ENCODE data around the gene WTAP. TPM values are rescaled to one million over a fixed set of nuclear protein-coding genes. Genes with fewer than 3 reads are reported as not detected.
"Not testable (repeated sequence)": the region's sequence is repeated elsewhere in the genome, so short reads cannot be mapped to it uniquely, and the experiment has no call there.

The WTAP gene
- total RNA-seq, 5 donors from 2014 or later (not counting 1 experiment from before 2014, with no cell fraction given) = 119 to 177 (median 126) TPM

DNA sequence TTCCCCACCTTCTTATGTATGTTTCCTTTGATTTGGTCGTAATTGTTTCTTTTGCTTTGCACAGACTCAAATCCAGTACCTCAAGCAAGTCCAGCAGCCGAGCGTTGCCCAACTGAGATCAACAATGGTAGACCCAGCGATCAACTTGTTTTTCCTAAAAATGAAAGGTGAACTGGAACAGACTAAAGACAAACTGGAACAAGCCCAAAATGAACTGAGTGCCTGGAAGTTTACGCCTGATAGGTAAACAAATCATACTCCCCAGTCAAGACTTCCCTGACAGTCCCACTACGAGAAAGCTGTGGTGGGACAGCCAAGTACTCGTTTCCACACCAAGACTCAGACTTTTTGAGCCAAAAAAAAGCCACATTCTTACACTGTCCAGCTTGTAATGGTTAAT is 20.8 kb downstream of the WTAP start:
- WGBS (ENCODE audit: insufficient coverage) = no CpG with 5 or more reads among the region's 7 CpGs
- H3K27me3 Mint-ChIP-seq; DNase-seq; ATAC-seq (replicated peaks in 1 of 4); POLR2A ChIA-PET; H3K9me3 Mint-ChIP-seq; H3K4me3 Mint-ChIP-seq; H3K9me3 ChIP-seq; H3K27ac ChIP-seq (ENCODE audit: low read length); H3K4me3 ChIP-seq (ENCODE audit: control insufficient read depth in 1 of 2, extremely low read depth in 1 of 2, low read length in 1 of 2); H3K4me1 ChIP-seq (ENCODE audit: control insufficient read depth in 1 of 2, extremely low read depth in 1 of 2, insufficient read depth in 2 of 2, low read length in 2 of 2); H3K27me3 ChIP-seq (replicated peaks in 1 of 2; ENCODE audit: control insufficient read depth in 2 of 2, extremely low read depth in 1 of 2, insufficient read depth in 2 of 2, low read length in 1 of 2): not testable (repeated sequence)
- peaks cover 14 to 87% of the 10 kb centered on the region in 2 donors for H3K36me3 ChIP-seq (ENCODE audit: control insufficient read depth in 2 of 2, extremely low read depth in 1 of 2, insufficient read depth in 1 of 2, low read length in 1 of 2)
- peaks cover 55% of the 10 kb centered on the region for H3K36me3 Mint-ChIP-seq
- peaks cover 12 to 32% (median 23%) of the 10 kb centered on the region in 3 donors for H3K4me1 Mint-ChIP-seq
- CTCF ChIA-PET = interaction anchor here (0.6 to 0.8 kb wide), 2 partner anchors 20 to 778 kb away, joined by 3 to 4 read pairs; no protein-coding TSS in a partner anchor
- H3K27ac Mint-ChIP-seq = peak overlapping the region in 1 of 2 donors; percentile 48

DNA sequence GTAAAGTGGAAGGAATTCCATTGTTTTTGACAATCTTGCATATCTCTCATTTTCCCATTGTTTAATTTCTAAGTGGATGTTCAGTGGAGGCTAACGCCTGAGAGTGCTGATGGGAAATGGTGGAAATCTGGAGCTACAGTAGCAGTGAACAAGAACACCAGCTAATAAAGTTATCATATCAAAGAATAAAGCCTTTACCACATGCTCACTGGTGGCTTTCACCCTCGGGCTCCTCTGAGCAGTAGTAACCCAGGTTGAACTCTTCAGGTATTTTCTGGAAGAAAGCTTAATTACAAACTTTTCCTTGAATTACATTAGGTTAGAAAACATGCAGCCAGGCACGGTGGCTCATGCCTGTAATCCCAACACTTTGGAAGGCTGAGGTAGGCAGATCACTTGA is 24.1 kb downstream of the WTAP start:
- Mint-ChIP-seq H3K4me3 (no peak overlapping the region), H3K27ac (no peak overlapping the region), H3K9me3 (no peaks in the 10 kb centered on the region), H3K36me3 (peaks cover 48% of the 10 kb centered on the region), H3K27me3 (no peaks in the 10 kb centered on the region), H3K4me1 (peaks cover 0 to 10% (median 3%) of the 10 kb centered on the region in 3 donors)
- no peak for ATAC-seq (replicated peaks in 1 of 4)
- ChIA-PET POLR2A (interaction anchor here (0.7 to 1.0 kb wide), 4 partner anchors 10 to 704 kb away, joined by 3 to 10 read pairs (median 3); partner anchors contain the start of genes ACAT2 (in 1 of the 2) and MRPL18 (in 1 of the 2)), CTCF (interaction anchor here (0.6 kb wide), 2 partner anchors 30 to 36 kb away, joined by 3 to 4 read pairs; no protein-coding TSS in a partner anchor)
- peaks cover 14 to 87% of the 10 kb centered on the region in 2 donors for H3K36me3 ChIP-seq (ENCODE audit: control insufficient read depth in 2 of 2, extremely low read depth in 1 of 2, insufficient read depth in 1 of 2, low read length in 1 of 2)
- H3K4me3 ChIP-seq (ENCODE audit: control insufficient read depth in 1 of 2, extremely low read depth in 1 of 2, low read length in 1 of 2) = no peak overlapping the region
- H3K27ac ChIP-seq (ENCODE audit: low read length) = no peak overlapping the region
- no peaks in the 10 kb centered on the region for H3K4me1 ChIP-seq (ENCODE audit: control insufficient read depth in 1 of 2, extremely low read depth in 1 of 2, insufficient read depth in 2 of 2, low read length in 2 of 2)
- no peaks in the 10 kb centered on the region for H3K9me3 ChIP-seq
- DNase-seq = no peak
- no CpG with 5 or more reads among the region's 3 CpGs for WGBS (ENCODE audit: insufficient coverage)
- no peaks in the 10 kb centered on the region for H3K27me3 ChIP-seq (replicated peaks in 1 of 2; ENCODE audit: control insufficient read depth in 2 of 2, extremely low read depth in 1 of 2, insufficient read depth in 2 of 2, low read length in 1 of 2)

DNA sequence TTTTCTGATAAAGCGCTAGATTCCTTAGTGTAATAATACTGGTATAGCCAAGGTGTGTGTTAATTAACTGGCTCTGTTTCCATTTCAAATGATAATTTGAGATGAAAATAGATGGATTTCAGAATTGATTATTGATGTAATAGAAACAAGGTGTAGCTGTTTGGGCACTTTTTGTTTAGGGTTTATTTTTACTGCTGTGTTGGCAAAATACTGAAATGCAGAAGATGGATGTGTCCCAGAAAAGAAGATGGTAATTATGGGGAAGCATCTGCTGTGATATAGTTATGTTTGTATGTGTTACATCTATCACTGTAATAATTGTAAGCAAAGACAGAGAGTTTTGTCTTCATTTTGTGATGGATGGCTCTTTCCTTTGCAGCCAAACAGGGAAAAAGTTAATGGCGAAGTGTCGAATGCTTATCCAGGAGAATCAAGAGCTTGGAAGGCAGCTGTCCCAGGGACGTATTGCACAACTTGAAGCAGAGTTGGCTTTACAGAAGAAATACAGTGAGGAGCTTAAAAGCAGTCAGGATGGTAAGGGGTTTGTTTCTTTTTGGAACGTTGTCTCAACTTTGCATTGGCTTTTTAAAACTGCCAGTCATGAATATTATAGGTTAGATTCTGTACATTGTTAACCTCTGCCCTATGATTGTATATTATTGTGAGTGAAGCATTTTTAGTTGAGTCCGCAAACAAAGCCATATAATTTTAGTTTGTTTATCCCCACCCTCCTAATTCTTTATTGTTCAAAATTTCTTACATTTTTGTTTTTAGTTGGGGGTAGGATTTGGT is 26.0 kb downstream of the WTAP start:
- no peak overlapping the region for H3K4me3 ChIP-seq (ENCODE audit: control insufficient read depth in 1 of 2, extremely low read depth in 1 of 2, low read length in 1 of 2)
- H3K27ac ChIP-seq (ENCODE audit: low read length) = no peak overlapping the region
- ChIA-PET CTCF (no interaction called here), POLR2A (interaction anchor here in 1 of 2 donors (0.6 kb wide), 1 partner anchor 26 kb away, joined by 3 read pairs; the partner anchor contains the start of gene WTAP)
- H3K27me3 ChIP-seq (replicated peaks in 1 of 2; ENCODE audit: control insufficient read depth in 2 of 2, extremely low read depth in 1 of 2, insufficient read depth in 2 of 2, low read length in 1 of 2) = no peaks in the 10 kb centered on the region
- H3K4me1 Mint-ChIP-seq = peaks cover 0 to 8% (median 3%) of the 10 kb centered on the region in 3 donors
- 100% methylated on average over 4 of the region's 6 CpGs for WGBS (ENCODE audit: insufficient coverage)
- no peaks in the 10 kb centered on the region for H3K9me3 Mint-ChIP-seq
- H3K36me3 Mint-ChIP-seq = peaks cover 47% of the 10 kb centered on the region
- DNase-seq (no peak), ATAC-seq (replicated peaks in 1 of 4) (no peak)
- H3K4me1 ChIP-seq (ENCODE audit: control insufficient read depth in 1 of 2, extremely low read depth in 1 of 2, insufficient read depth in 2 of 2, low read length in 2 of 2) = no peaks in the 10 kb centered on the region
- H3K27ac Mint-ChIP-seq = peak overlapping the region; percentile 1 to 32
- no peaks in the 10 kb centered on the region for H3K9me3 ChIP-seq
- H3K36me3 ChIP-seq (ENCODE audit: control insufficient read depth in 2 of 2, extremely low read depth in 1 of 2, insufficient read depth in 1 of 2, low read length in 1 of 2) = peaks cover 14 to 78% of the 10 kb centered on the region in 2 donors
- H3K27me3 Mint-ChIP-seq = no peaks in the 10 kb centered on the region
- no peak overlapping the region for H3K4me3 Mint-ChIP-seq

DNA sequence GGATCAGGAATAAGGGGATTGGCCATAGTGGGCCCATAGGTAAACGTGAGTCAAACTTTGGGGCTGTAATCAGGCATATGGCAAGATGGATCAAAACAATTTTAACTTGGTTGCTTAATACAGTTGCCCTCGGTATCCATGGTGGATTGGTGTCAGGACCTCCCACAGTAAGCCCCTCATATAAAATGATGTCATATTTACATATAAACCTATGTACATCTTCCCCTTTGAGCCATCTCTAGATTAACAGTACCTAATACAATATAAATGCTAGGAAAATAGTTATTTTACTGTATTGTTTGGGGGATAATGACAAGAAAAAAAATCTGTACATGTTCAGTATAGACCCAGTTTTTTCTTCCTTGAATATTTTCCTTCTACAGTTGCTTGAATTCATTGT is 27.1 kb downstream of the WTAP start:
- H3K4me1 ChIP-seq (ENCODE audit: control insufficient read depth in 1 of 2, extremely low read depth in 1 of 2, insufficient read depth in 2 of 2, low read length in 2 of 2) = no peaks in the 10 kb centered on the region
- no peaks in the 10 kb centered on the region for H3K27me3 ChIP-seq (replicated peaks in 1 of 2; ENCODE audit: control insufficient read depth in 2 of 2, extremely low read depth in 1 of 2, insufficient read depth in 2 of 2, low read length in 1 of 2)
- Mint-ChIP-seq H3K27ac (no peak overlapping the region), H3K27me3 (no peaks in the 10 kb centered on the region), H3K36me3 (peaks cover 43% of the 10 kb centered on the region), H3K9me3 (no peaks in the 10 kb centered on the region), H3K4me1 (peaks cover 0 to 6% (median 3%) of the 10 kb centered on the region in 3 donors), H3K4me3 (no peak overlapping the region)
- 100% methylated on average over 1 of the region's 2 CpGs for WGBS (ENCODE audit: insufficient coverage)
- DNase-seq (no peak), ATAC-seq (replicated peaks in 1 of 4) (no peak)
- no peak overlapping the region for H3K4me3 ChIP-seq (ENCODE audit: control insufficient read depth in 1 of 2, extremely low read depth in 1 of 2, low read length in 1 of 2)
- H3K36me3 ChIP-seq (ENCODE audit: control insufficient read depth in 2 of 2, extremely low read depth in 1 of 2, insufficient read depth in 1 of 2, low read length in 1 of 2) = peaks cover 14 to 73% of the 10 kb centered on the region in 2 donors
- ChIA-PET POLR2A (no interaction called here), CTCF (no interaction called here)
- H3K27ac ChIP-seq (ENCODE audit: low read length) = no peak overlapping the region
- no peaks in the 10 kb centered on the region for H3K9me3 ChIP-seq

DNA sequence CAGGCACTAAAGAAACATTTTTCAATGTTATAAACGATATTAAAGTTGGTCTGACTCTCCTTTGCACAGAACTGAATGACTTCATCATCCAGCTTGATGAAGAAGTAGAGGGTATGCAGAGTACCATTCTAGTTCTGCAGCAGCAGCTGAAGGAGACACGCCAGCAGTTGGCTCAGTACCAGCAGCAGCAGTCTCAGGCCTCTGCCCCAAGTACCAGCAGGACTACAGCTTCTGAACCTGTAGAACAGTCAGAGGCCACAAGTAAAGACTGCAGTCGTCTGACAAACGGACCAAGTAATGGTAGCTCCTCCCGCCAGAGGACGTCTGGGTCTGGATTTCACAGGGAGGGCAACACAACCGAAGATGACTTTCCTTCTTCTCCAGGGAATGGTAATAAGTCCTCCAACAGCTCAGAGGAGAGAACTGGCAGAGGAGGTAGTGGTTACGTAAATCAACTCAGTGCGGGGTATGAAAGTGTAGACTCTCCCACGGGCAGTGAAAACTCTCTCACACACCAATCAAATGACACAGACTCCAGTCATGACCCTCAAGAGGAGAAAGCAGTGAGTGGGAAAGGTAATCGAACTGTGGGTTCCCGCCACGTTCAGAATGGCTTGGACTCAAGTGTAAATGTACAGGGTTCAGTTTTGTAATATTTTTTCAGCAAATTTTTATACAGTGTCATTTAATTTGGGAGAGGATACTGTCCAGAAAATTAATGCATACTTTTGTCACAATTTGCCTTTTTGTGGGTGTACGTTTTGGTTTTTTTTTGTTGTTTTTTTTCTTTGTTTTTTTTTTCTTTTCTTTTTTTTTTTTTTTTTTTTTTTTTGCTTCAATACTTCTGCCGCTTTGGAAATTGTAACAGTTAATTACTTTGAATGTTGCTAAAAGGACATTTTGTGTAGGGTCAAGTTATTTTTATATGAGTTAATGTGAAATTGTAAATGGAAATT is 27.9 kb downstream of the WTAP start:
- CTCF ChIA-PET = interaction anchor here in 1 of 2 donors (0.7 kb wide), 1 partner anchor 35 kb away, joined by 8 read pairs; no protein-coding TSS in a partner anchor
- H3K4me1 ChIP-seq (ENCODE audit: control insufficient read depth in 1 of 2, extremely low read depth in 1 of 2, insufficient read depth in 2 of 2, low read length in 2 of 2) = no peaks in the 10 kb centered on the region
- WGBS (ENCODE audit: insufficient coverage) = 94% methylated on average over 3 of the region's 15 CpGs
- H3K36me3 Mint-ChIP-seq = peaks cover 37% of the 10 kb centered on the region
- peaks cover 0 to 5% (median 5%) of the 10 kb centered on the region in 3 donors for H3K4me1 Mint-ChIP-seq
- H3K27me3 Mint-ChIP-seq = no peaks in the 10 kb centered on the region
- H3K27ac ChIP-seq (ENCODE audit: low read length) = no peak overlapping the region
- no peak overlapping the region for H3K4me3 Mint-ChIP-seq
- no peaks in the 10 kb centered on the region for H3K9me3 Mint-ChIP-seq
- POLR2A ChIA-PET = no interaction called here
- no peak for DNase-seq
- H3K27ac Mint-ChIP-seq = peak overlapping the region; percentile 3 to 12
- H3K36me3 ChIP-seq (ENCODE audit: control insufficient read depth in 2 of 2, extremely low read depth in 1 of 2, insufficient read depth in 1 of 2, low read length in 1 of 2) = peaks cover 14 to 64% of the 10 kb centered on the region in 2 donors
- no peaks in the 10 kb centered on the region for H3K9me3 ChIP-seq
- peak in 1 of 4 experiments; percentile 21 for ATAC-seq (replicated peaks in 1 of 4)
- no peak overlapping the region for H3K4me3 ChIP-seq (ENCODE audit: control insufficient read depth in 1 of 2, extremely low read depth in 1 of 2, low read length in 1 of 2)
- no peaks in the 10 kb centered on the region for H3K27me3 ChIP-seq (replicated peaks in 1 of 2; ENCODE audit: control insufficient read depth in 2 of 2, extremely low read depth in 1 of 2, insufficient read depth in 2 of 2, low read length in 1 of 2)

DNA sequence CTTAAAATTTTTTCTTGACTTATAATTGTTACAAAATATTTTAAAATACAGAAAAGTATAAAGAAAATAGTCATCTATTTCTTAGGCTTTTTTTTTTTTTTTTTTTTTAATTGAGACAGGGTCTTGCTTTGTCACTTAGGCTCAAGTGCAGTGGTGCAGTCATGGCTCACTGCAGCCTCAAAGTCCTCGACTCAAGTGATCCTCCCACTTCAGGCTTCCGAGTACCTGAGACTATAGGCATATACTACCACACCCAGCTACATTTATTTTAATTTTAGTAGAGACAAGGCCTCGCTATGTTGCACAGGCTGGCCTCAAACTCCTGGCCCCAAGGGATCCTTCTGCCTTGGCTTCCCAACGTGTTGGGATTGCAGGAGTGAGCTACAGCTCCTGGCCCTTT is 29.2 kb downstream of the WTAP start:
- no peak overlapping the region for H3K27ac Mint-ChIP-seq
- WGBS (ENCODE audit: insufficient coverage) = 100% methylated on average over 1 of the region's 4 CpGs
- Histone ChIP-seq H3K9me3 (no peaks in the 10 kb centered on the region), H3K27ac (ENCODE audit: low read length) (no peak overlapping the region), H3K4me3 (ENCODE audit: control insufficient read depth in 1 of 2, extremely low read depth in 1 of 2, low read length in 1 of 2) (no peak overlapping the region), H3K36me3 (ENCODE audit: control insufficient read depth in 2 of 2, extremely low read depth in 1 of 2, insufficient read depth in 1 of 2, low read length in 1 of 2) (peaks cover 10 to 58% of the 10 kb centered on the region in 2 donors), H3K4me1 (ENCODE audit: control insufficient read depth in 1 of 2, extremely low read depth in 1 of 2, insufficient read depth in 2 of 2, low read length in 2 of 2) (peaks cover 4 to 7% of the 10 kb centered on the region in 2 experiments), H3K27me3 (replicated peaks in 1 of 2; ENCODE audit: control insufficient read depth in 2 of 2, extremely low read depth in 1 of 2, insufficient read depth in 2 of 2, low read length in 1 of 2) (no peaks in the 10 kb centered on the region)
- peaks cover 12 to 16% (median 16%) of the 10 kb centered on the region in 3 donors for H3K4me1 Mint-ChIP-seq
- no peak for ATAC-seq (replicated peaks in 1 of 4)
- H3K9me3 Mint-ChIP-seq = no peaks in the 10 kb centered on the region
- no peaks in the 10 kb centered on the region for H3K27me3 Mint-ChIP-seq
- CTCF ChIA-PET = no interaction called here
- POLR2A ChIA-PET = interaction anchor here (0.7 to 1.0 kb wide), 4 partner anchors 18 to 31 kb away, joined by 3 to 6 read pairs (median 4); no protein-coding TSS in a partner anchor
- H3K36me3 Mint-ChIP-seq = peaks cover 33% of the 10 kb centered on the region
- DNase-seq = no peak
- no peak overlapping the region for H3K4me3 Mint-ChIP-seq
